Heart left ventricle (tissue), 13 donors: ENCODE measurements around the gene ALS2CL.

Source experiments
- POLR2A ChIP-seq, 2 donors: fragments of 450-650 bp; IDR thresholded peaks; one replicate each; pipeline ENCODE4 v1.6.1; 2017; ENCODE audit warnings: antibody characterized with exemption in 2 of 2, mild to moderate bottlenecking in 2 of 2, moderate library complexity in 2 of 2
- TF ChIP-seq, protein P1 (sequence below), 12 donors: fragments of 200-600 bp; sonication (generic) in 4 of 12; IDR thresholded peaks; one replicate each; pipeline versions ENCODE4 v1.5.0 to v1.8.0; 2018 to 2022; ENCODE audit warnings: antibody characterized with exemption in 12 of 12, mild to moderate bottlenecking in 5 of 12
- donor health status: ischemic (EF 13 %, LVEDD 7.1; RV severe dilation, severe dysfunction).
- donor health status: DM: no; HTN: yes; CAD: no.
- donor health status: DM: no; HTN: no; CAD: no.
- donor health status: ischemic (EF 25% LVEDD 6.9; RV normal size, moderate dysfunction).
- donor health status: ischemic (EF 25% LVEDD 5.7; RV mildly dilated, moderate dysfunction).
- donor health status: ischemic (EF 35%, LVEDD 5.7; RV mildly dilated, moderate dysfunction).
- donor health status: nonischemic (EF 11% LVEDD 7.7; RV severe dilation, severe dysfunction).
- donor health status: DM: yes; HTN: yes; CAD: no.
- donor health status: PGD.
- donor health status: ischemic (EF 29% LVEDD 5.4; RV normal size, mild dysfunction).
- donor health status: nonischemic (EF 23%, LVEDD 6.1; RV moderate dilation, normal function).

DNA sequence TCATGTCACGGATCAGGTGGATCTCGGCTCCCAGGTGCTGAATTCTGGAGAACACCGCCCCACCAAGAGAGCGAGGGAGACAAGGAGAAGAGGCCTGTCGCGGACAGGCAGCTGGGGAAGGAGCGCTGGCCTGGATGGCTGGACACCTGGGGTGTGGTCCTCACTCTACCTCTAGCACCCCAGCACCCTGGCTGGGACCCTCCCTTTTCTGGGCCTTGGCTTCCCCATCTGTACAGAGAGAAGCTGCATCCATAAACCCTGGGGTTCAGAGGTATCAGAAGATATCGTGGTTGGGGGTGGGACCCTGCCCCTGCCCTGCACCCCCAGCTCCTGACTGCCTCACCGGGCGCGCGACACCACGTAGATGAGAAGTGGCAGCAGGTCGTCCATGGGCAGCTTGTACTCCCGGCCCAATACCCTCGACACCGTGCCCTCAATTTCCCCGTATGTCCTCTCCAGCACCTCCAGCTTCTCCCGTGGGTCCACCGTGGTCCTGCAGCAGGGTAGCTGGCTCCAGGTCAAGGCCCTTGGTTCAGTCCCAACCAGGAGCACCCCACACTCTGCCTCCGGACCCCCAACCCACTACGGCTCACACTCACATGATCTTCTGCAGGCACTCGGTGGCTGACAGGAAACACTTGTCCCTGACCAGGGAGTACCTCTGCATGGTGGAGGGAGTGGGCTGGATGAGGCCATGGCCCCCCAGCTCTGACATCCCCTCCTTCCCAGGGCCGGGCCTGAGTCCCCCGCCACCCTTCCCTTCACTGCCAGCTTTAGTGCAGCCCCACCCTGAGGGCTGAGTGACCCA lies 21.7 kb downstream of the ALS2CL start:
- TF ChIP-seq, protein P1, sequence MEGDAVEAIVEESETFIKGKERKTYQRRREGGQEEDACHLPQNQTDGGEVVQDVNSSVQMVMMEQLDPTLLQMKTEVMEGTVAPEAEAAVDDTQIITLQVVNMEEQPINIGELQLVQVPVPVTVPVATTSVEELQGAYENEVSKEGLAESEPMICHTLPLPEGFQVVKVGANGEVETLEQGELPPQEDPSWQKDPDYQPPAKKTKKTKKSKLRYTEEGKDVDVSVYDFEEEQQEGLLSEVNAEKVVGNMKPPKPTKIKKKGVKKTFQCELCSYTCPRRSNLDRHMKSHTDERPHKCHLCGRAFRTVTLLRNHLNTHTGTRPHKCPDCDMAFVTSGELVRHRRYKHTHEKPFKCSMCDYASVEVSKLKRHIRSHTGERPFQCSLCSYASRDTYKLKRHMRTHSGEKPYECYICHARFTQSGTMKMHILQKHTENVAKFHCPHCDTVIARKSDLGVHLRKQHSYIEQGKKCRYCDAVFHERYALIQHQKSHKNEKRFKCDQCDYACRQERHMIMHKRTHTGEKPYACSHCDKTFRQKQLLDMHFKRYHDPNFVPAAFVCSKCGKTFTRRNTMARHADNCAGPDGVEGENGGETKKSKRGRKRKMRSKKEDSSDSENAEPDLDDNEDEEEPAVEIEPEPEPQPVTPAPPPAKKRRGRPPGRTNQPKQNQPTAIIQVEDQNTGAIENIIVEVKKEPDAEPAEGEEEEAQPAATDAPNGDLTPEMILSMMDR (IDR thresholded peaks at IDR 0.05): no peak
- TF ChIP-seq POLR2A (IDR thresholded peaks at IDR 0.05): no peak
